Frontal cortex (tissue), 4 donors: Measurements from ENCODE around the gene NCAN. TPM values are rescaled to one million over a fixed set of nuclear protein-coding genes. Genes with fewer than 3 reads are reported as not detected.
"Not testable (repeated sequence)": the region's sequence is repeated elsewhere in the genome, so short reads cannot be mapped to it uniquely, and the experiment has no call there.

Source experiments
- DNase-seq, 2 donors: peaks; one replicate each; pipeline ENCODE4 v3.0.0; 2012; ENCODE audit warnings: low spot score in 2 of 2
- FAIRE-seq: peaks from 2 replicates; lab custom pipeline; 2012; peaks lifted over from hg19 to GRCh38; lab: Jason Lieb, UNC
- total RNA-seq: library from RNA; depleted of rRNA; stranded (reverse); fragments of >200 nt; gene quantifications from one replicate; pipeline ENCODE4 v1.2.3, GENCODE V29; 2014
- donor health status: control.
- donor health status: control.
- donor health status: control.

NCAN gene
- total RNA-seq, 1 donor from 2014 or later: 162 TPM

DNA sequence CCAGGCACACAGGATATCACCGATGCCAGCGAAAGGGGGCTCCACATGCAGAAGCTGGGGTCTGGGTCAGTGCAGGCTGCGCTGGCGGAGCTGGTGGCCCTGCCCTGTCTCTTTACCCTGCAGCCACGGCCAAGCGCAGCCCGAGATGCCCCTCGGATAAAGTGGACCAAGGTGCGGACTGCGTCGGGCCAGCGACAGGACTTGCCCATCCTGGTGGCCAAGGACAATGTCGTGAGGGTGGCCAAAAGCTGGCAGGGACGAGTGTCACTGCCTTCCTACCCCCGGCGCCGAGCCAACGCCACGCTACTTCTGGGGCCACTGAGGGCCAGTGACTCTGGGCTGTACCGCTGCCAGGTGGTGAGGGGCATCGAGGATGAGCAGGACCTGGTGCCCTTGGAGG is 7.2 kb downstream of the NCAN start:
- DNase-seq (no peak), FAIRE-seq (no peak)

DNA sequence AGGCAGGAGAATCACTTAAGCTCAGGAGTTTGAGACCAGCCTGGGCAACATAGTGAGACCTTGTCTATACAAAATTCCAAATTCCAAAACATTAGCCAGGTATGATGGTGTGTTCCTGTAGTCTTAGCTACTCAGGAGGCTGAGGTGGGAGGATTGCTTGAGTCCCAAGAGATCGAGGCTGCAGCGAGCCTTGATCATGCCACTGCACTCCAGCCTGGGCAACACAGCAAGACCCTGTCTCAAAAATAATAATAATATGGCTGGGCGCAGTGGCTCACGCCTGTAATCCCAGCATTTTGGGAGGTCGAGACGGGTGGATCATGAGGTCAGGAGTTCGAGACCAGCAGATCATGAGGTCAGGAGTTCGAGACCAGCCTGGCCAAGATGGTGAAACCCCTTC is 9.2 kb downstream of the NCAN start:
- DNase-seq, FAIRE-seq: not testable (repeated sequence)

- FAIRE-seq (no peak), DNase-seq (no peak)
These were observed 11.3 kb downstream of the NCAN start for GRCh38 chr19:19223060-19223459.

DNA sequence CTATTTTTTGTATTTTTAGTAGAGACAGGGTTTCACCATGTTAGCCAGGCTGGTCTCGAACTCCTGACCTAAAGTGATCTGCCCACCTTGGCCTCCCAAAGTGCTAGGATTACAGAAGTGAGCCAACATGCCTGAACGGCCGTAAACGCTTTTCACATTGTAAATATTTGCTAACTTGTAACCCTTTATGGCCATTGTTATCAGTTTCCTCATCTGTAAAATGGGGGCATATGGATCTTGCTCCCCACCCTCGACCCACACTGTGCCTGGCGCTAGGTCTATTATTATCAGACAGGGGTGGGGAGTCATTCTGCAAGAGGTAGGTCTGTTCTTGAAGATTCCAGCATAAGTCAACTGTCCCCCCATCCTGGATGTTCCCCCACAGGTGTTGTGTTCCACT is 11.9 kb downstream of the NCAN start:
- DNase-seq (no peak), FAIRE-seq (no peak)

DNA sequence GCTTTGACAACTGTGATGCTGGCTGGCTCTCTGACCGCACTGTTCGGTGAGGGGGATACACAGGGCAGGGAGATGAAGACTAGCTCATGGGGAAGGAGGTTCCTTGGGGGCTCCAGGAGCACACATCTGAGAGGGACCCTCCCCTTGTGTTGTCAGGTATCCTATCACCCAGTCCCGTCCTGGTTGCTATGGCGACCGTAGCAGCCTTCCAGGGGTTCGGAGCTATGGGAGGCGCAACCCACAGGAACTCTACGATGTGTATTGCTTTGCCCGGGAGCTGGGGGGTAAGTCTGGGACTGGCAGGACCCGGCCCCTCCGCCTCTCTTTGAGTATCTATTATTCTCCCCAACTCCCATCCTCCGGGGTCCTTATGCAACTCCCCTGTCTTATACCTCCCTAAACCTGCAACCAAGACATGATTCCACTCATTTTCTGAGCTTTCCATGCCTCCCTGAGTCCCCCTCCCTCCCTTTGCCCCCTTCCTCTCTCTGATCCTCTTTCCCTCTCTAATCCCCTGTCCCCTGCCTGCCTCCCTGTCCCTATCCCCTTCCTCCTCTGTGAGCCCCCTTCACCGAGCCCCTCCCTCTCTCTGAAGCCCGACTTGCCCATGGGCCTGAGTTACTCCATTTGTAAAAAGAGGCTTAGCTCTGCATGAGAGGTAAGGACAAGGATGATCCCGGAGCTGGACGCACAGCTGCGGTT is 12.5 kb downstream of the NCAN start:
- FAIRE-seq: no peak
- no peak for DNase-seq

- FAIRE-seq (no peak), DNase-seq (peak in 1 of 2 donors; percentile 63)
These were observed 13.2 kb downstream of the NCAN start for GRCh38 chr19:19224852-19225494.

DNA sequence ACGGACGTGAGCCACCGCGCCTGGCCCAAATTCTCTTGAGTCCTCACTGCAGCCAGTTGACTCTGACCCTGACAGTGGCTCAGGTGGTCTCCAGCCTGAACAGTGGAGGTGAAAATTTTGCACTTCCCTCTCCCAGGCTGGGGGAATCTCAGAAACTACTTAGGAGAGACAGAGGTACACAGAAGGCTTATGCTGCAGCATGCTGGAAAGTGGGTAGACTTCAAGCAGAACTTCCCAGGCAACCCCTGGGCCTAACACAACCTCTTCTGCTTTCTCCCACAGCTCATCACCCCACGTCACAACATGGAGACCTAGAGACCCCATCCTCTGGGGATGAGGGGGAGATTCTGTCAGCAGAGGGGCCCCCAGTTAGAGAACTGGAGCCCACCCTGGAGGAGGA is 14.4 kb downstream of the NCAN start:
- no peak for DNase-seq
- no peak for FAIRE-seq

DNA sequence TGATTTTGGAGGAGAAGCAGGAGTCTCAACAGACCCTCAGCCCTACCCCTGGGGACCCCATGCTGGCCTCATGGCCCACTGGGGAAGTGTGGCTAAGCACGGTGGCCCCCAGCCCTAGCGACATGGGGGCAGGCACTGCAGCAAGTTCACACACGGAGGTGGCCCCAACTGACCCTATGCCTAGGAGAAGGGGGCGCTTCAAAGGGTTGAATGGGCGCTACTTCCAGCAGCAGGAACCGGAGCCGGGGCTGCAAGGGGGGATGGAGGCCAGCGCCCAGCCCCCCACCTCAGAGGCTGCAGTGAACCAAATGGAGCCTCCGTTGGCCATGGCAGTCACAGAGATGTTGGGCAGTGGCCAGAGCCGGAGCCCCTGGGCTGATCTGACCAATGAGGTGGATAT is 14.9 kb downstream of the NCAN start:
- DNase-seq (no peak), FAIRE-seq (no peak)

DNA sequence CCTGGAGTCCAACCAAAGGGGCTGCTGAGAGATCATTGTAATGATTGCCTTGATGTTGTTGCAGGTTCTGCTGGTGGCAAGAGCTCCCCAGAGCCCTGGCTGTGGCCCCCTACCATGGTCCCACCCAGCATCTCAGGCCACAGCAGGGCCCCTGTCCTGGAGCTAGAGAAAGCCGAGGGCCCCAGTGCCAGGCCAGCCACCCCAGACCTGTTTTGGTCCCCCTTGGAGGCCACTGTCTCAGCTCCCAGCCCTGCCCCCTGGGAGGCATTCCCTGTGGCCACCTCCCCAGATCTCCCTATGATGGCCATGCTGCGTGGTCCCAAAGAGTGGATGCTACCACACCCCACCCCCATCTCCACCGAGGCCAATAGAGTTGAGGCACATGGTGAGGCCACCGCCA is 15.5 kb downstream of the NCAN start:
- FAIRE-seq (no peak), DNase-seq (no peak)

DNA sequence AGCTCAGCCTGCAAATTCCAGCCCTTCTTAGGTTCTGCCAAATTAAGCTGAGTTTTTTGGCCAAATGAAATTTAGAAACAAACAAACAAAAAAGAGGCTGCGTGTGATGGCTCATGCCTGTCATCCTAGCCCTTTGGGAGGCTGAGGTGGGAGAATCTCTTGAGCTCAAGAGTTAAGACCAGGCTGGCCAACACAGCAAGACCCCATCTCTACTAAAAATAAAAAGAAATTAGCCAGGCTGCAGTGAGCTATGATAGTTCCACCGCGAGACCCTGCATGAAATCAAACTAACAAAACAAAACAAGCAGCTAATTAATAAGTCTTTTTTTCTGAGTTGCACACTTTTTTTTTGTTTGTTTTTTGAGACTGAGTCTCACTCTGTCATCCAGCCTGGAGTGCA is 17.9 kb downstream of the NCAN start:
- DNase-seq (no peak), FAIRE-seq (no peak)

DNA sequence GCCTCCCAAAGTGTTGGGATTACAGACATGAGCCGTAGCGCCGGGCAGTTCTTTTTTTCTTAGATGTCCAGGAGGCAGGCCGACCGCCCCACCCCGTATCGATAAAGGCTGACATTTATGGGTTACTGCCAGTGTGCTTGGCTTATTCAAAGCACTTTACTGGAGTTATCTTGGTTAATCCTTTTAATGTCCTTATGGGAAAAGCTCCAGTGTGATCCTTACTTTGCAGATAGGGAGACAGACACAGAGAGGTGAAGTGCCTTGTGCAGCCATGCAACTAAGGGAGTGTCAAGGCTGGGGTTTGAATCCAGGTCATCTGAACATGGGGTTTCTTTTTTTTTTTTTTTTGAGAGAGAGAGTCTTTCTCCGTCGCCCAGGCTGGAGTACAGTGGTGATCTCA is 19.2 kb downstream of the NCAN start:
- DNase-seq (no peak), FAIRE-seq (no peak)

- DNase-seq (peak in 1 of 2 donors; percentile 51), FAIRE-seq (no peak)
These were observed 20.5 kb downstream of the NCAN start for GRCh38 chr19:19232261-19232721.

GRCh38 chr19:19234220-19234816 is 22.6 kb downstream of the NCAN start:
- FAIRE-seq (no peak), DNase-seq (no peak)

DNA sequence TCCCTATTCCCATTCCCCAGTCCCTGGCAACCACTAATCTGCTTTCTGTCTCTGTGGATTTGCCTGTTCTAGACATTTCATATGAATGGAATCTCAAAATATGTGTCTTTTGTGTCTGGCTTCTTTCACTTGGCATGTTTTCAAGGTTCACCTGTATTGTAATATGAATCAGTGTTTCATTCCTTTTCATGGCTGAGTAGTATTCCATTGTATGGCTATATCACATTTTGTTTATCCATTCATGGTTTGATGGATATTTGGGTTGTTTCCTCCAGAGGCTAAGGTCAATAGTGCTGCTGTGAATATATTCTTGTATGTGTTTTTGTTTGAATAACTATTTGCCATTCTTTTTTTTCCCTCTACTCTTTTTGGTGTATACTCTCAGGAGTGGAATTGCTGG is 24.4 kb downstream of the NCAN start:
- FAIRE-seq: no peak
- DNase-seq: no peak

DNA sequence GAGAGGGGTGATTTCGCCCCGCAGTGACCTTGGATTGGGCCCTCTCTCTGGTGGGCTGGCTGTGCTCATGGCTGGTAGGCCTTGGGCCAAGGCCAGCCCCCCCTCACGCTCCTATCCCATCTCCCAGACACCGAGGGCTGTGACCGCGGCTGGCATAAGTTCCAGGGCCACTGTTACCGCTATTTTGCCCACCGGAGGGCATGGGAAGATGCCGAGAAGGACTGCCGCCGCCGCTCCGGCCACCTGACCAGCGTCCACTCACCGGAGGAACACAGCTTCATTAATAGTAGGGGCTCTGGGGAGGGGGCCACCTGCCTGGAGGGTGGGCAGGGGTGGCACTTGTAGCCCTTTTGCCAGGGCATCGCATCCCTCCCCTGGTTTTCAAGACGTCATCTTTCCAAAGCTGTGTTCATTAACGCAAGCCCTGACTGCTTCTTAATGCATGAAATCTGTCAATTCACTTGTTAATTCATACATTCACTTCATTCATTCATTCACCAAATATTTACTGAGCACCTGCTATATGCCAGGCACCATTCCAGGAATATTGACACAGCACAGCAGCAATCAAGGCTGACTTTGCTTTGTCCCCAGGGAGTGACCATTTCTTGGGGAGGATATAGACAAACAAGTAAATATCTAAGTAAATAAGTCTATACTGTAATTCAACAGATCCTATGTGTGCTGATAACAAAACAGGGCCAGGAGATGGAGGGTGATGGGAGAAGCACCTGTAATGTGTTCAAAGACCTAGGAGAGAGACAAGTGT is 26.6 kb downstream of the NCAN start:
- DNase-seq (no peak), FAIRE-seq (no peak)

- no peak for FAIRE-seq
These were observed 27.9 kb downstream of the NCAN start for GRCh38 chr19:19239675-19240074.

GRCh38 chr19:19240476-19240875 is 28.7 kb downstream of the NCAN start:
- no peak for FAIRE-seq
- no peak for DNase-seq

More at GRCh38 chr19:19239675-19240074, 27.9 kb downstream of the NCAN start:
- no peak for DNase-seq

- FAIRE-seq (no peak), DNase-seq (no peak)
These were observed 38.5 kb downstream of the NCAN start for GRCh38 chr19:19250196-19250801.

GRCh38 chr19:19253409-19253808 is 41.7 kb downstream of the NCAN start:
- not testable (repeated sequence) for FAIRE-seq, DNase-seq
